K562 (cell line): ENCODE results near the gene SCNN1B. TPM values are rescaled to one million over a fixed set of nuclear protein-coding genes. Genes with fewer than 3 reads are reported as not detected.

Experiments used
- ATAC-seq: fragments of 200-7000 bp; cut with Tn5 transposase; 3 replicates; pipeline ENCODE4 v1.9.1; 2020; ENCODE audit warnings: moderate library complexity
- BruUV-seq: library from RNA; stranded (reverse); fragments of 400-500 nt; replicated peaks from 2 replicates; lab custom pipeline; 2021; lab: Mats Ljungman, UMichigan
- CTCF ChIA-PET: fragments of 300-600 bp; formaldehyde crosslinking; extraction: SDS; loops from one replicate; lab custom pipeline; 2021; ENCODE audit warnings: low intra/inter-chr PET ratio; lab: Yijun Ruan, JAX
- POLR2A ChIA-PET: fragments of 300-600, 350-650 bp; sonication (Branson Sonifier 250); formaldehyde crosslinking; extraction: SDS; loops from one replicate; lab custom pipeline; 2021; ENCODE audit warnings: antibody characterized with exemption, inconsistent platforms; lab: Yijun Ruan, JAX
- DNase-seq, 4 experiments: peaks; one replicate each; pipeline versions ENCODE4 v3.0.0 to v3.0.0-alpha.2; 2011 to 2018; ENCODE audit warnings: low spot score in 3 of 4, mixed read lengths in 3 of 4; ENCODE audit errors: extremely low read depth in 1 of 4
- FAIRE-seq: peaks from 2 replicates; lab custom pipeline; 2011; peaks lifted over from hg19 to GRCh38; lab: Jason Lieb, UNC
- H2AFZ ChIP-seq: 2 replicates; pipeline ENCODE4 v1.6.0; 2011; ENCODE audit warnings: low read depth, low read length, control low read depth, inconsistent platforms
- H3K27ac ChIP-seq: fragments of 200-600 bp; 3 replicates; pipeline ENCODE4 v1.8.0; 2011; ENCODE audit warnings: low read depth, mild to moderate bottlenecking, control low read depth, inconsistent platforms, low read length, moderate library complexity, mixed read lengths; ENCODE audit errors: extremely low read depth
- H3K27me3 ChIP-seq, 2 experiments: fragments of 300-600 bp in 1 of 2; 2 replicates in 1 of 2; 3 replicates in 1 of 2; pipeline versions ENCODE4 v1.6.0 to v1.8.0; 2011; ENCODE audit warnings: inconsistent platforms in 2 of 2, low read length in 2 of 2, mild to moderate bottlenecking in 1 of 2, mixed read lengths in 1 of 2, moderate library complexity in 1 of 2; ENCODE audit not compliant: control insufficient read depth in 2 of 2, insufficient read depth in 2 of 2
- H3K36me3 ChIP-seq: fragments of 300-600 bp; 3 replicates; pipeline ENCODE4 v1.8.0; 2011; ENCODE audit warnings: mild to moderate bottlenecking, low read length, inconsistent platforms; ENCODE audit not compliant: control insufficient read depth, insufficient read depth
- H3K4me1 ChIP-seq, 2 experiments: fragments of 200-600 bp in 1 of 2; replicated peaks in 1 of 2; 2 replicates in 1 of 2; 3 replicates in 1 of 2; pipeline versions ENCODE4 v1.5.1 to v1.8.0; 2011; ENCODE audit warnings: inconsistent platforms in 2 of 2, low read length in 2 of 2, mild to moderate bottlenecking in 1 of 2, mixed read lengths in 1 of 2, moderate library complexity in 1 of 2; ENCODE audit not compliant: control insufficient read depth in 2 of 2, insufficient read depth in 2 of 2
- H3K4me2 ChIP-seq: 2 replicates; pipeline ENCODE4 v1.6.1; 2011; ENCODE audit warnings: low read length, control low read depth, inconsistent platforms, mixed read lengths; ENCODE audit not compliant: insufficient read depth
- H3K4me3 ChIP-seq: fragments of 200-600 bp; sonication (generic), shearing (Covaris generic); 2 replicates; pipeline ENCODE4 v1.5.1; 2016; ENCODE audit warnings: control low read depth, inconsistent platforms
- H3K79me2 ChIP-seq: fragments of 200-600 bp; 3 replicates; pipeline ENCODE4 v1.8.0; 2011; ENCODE audit warnings: low read length, inconsistent platforms; ENCODE audit not compliant: control insufficient read depth, insufficient read depth
- H3K9ac ChIP-seq, 2 experiments: 2 replicates each; pipeline versions ENCODE4 v1.6.0 to v1.6.1; 2011; ENCODE audit warnings: low read depth in 2 of 2, low read length in 2 of 2, control low read depth in 1 of 2, inconsistent platforms in 1 of 2, mild to moderate bottlenecking in 1 of 2, mixed read lengths in 1 of 2; ENCODE audit not compliant: insufficient read depth in 1 of 2
- H3K9me1 ChIP-seq: one replicate; pipeline ENCODE4 v1.6.0; 2011; ENCODE audit warnings: inconsistent platforms, mild to moderate bottlenecking, low read length, moderate library complexity; ENCODE audit not compliant: control insufficient read depth, insufficient read depth
- H3K9me3 ChIP-seq: replicated peaks from 2 replicates; pipeline ENCODE4 v1.5.1; 2011; ENCODE audit warnings: low read depth, low read length, inconsistent platforms; ENCODE audit not compliant: control insufficient read depth, insufficient read depth
- H4K20me1 ChIP-seq: replicated peaks from 2 replicates; pipeline ENCODE4 v1.6.1; 2011; ENCODE audit warnings: low read length, inconsistent platforms, mixed read lengths; ENCODE audit not compliant: control insufficient read depth, insufficient read depth
- ASH1L ChIP-seq: fragments of 450-650 bp; IDR thresholded peaks from 2 replicates; pipeline ENCODE4 v1.6.1; 2018; ENCODE audit warnings: borderline replicate concordance, mild to moderate bottlenecking, low read depth; ENCODE audit not compliant: partially characterized antibody
- BACH1 ChIP-seq: fragments of 200-800 bp; sonication (Bioruptor generic); IDR thresholded peaks from 2 replicates; pipeline ENCODE4 v1.6.1; 2016; ENCODE audit warnings: missing genetic modification characterization, missing compliant biosample characterization
- CCNT2 ChIP-seq: IDR thresholded peaks from 2 replicates; pipeline ENCODE4 v1.6.1; 2011; ENCODE audit warnings: borderline replicate concordance, low read depth, mild to moderate bottlenecking, moderate library complexity, mixed read lengths, low read length; ENCODE audit not compliant: insufficient read length; ENCODE audit errors: extremely low read depth
- EP400 ChIP-seq: fragments of 450-650 bp; IDR thresholded peaks from 2 replicates; pipeline ENCODE4 v1.6.1; 2017; ENCODE audit warnings: antibody characterized with exemption, mild to moderate bottlenecking, moderate library complexity
- POU5F1 ChIP-seq: fragments of 150-350 bp; IDR thresholded peaks from 2 replicates; pipeline ENCODE4 v1.6.1; 2014; ENCODE audit warnings: borderline replicate concordance, low read length, low read depth, mild to moderate bottlenecking; ENCODE audit not compliant: partially characterized antibody
- SAP30 ChIP-seq: fragments of 200-600 bp; sonication (generic); IDR thresholded peaks from 2 replicates; pipeline ENCODE4 v1.6.1; 2012; ENCODE audit warnings: borderline replicate concordance, low read depth, mild to moderate bottlenecking, moderate library complexity, low read length, control low read depth, inconsistent platforms; ENCODE audit not compliant: insufficient read depth, poor library complexity, severe bottlenecking
- in situ Hi-C: fragments of 300-500 bp; cut with MboI; formaldehyde crosslinking; loops from 4 replicates; pipeline ENCODE4 v1.15.0; 2018; ENCODE audit warnings: inconsistent platforms, mixed read lengths
- intact Hi-C: fragments of 100-400 bp; cut with micrococcal nuclease; formaldehyde crosslinking; loops from 2 replicates; pipeline ENCODE4 v1.14.2; 2022
- polyA plus RNA-seq, 8 experiments: library from polyadenylated mRNA; depleted of rRNA in 4 of 8; stranded (reverse) in 5 of 8; unstranded in 3 of 8; fragments of >200 nt; fragmentation: Nextera tagmentation in 2 of 8; fragmentation: Illumina TruSeq in 1 of 8; extraction: Ambion mirVana in 2 of 8; extraction: Trizol in 1 of 8; gene quantifications; 2 replicates each; pipeline versions ENCODE4 v1.2.1 to v1.2.3, GENCODE V29; 2011 to 2014; ENCODE audit warnings: inconsistent platforms in 1 of 8, missing spikeins in 1 of 8
- total RNA-seq, 7 experiments: library from RNA; depleted of rRNA in 6 of 7; stranded (reverse); fragments of >200 nt in 6 of 7; fragmentation: Illumina TruSeq in 2 of 7; extraction: Trizol in 2 of 7; gene quantifications; 2 replicates each; pipeline versions ENCODE4 v1.2.1 to v1.2.3, GENCODE V29; 2011 to 2021; ENCODE audit warnings: low replicate concordance in 1 of 7
- TF ChIP-seq, protein P1 (sequence below): sonication (generic); formaldehyde crosslinking; IDR thresholded peaks from 2 replicates; pipeline ENCODE4 v1.8.0; 2023; ENCODE audit warnings: mild to moderate bottlenecking, missing genetic modification reagents
- TF ChIP-seq, protein P2 (sequence below): fragments of 250-450 bp; sonication (Bioruptor Pico); IDR thresholded peaks from 2 replicates; pipeline ENCODE4 v1.4.0; 2020
- TF ChIP-seq, protein P3 (sequence below): sonication (generic); formaldehyde crosslinking; IDR thresholded peaks from 2 replicates; pipeline ENCODE4 v1.5.0; 2020; ENCODE audit warnings: missing genetic modification reagents

Gene SCNN1B
- total and polyA plus RNA-seq, 9 of the 15 experiments (the other 6 are each of a cell fraction or from before 2014, with no cell fraction given), result not detected

DNA sequence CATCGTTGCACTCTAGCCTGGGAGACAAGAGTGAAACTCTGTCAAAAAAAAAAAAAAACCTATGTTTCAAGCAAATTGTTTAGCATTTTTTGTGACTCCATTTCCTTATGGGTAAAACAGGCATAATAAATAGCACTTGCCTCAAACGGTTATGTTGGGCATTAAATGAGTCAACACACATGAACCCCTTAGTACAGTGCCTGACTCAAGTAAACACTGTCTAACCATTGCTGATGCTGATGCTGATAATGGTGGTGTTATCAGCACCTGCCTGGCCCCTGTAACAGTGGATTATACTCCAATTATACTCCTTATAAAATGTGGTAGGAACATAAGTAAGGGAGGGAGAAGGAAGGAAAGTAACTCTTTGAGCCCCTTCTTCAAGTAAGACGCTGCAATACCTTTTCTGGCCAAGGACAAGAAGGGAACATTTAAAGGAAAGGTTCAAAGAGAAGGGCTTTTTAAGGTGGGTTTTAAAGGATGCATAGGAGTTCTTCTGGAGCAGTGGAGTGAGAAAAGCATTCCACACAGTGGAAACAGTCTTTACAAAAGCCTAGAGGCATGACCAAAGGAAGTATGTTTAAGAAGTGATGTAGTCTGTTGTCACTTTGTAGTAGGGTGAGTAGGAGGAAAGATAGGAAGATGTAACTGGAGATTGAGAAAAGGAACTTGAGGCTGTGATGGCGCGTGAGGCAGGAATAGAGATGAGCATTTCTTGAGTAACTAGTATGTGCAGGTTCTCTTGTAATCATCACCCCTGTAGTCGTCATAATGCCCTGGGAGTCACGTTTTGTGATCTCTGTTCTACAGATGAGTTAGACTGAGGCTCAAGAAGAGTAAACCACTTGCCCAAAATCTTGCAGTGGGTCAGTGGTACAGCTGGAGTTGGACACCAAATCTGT, 4.3 kb downstream of the SCNN1B start (continued):
- no peak for TF ChIP-seq CCNT2
- TF ChIP-seq, all 486 proteins: peak for 0

DNA sequence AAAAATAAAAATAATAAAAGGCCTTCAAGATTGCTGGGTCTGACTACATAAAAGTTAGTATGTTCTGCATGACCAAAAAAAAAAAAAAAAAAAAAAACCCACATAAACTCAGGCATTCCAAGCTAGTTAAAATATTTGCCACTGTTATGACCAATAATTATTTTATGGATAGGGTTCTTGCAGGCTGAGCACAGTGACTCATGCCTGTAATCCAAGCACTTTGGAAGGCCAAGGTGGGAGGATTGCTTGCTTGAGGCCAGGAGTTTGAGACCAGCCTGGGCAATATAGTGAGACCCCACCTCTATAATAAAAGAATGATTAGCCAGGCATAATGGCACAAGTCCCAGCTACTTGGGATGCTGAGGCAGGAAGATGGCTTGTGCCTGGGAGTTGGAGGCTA, 8.1 kb downstream of the SCNN1B start:
- H4K20me1 ChIP-seq, result no peaks in the 10 kb centered on the region; the same call in 1 of the 2 replicates
- in situ Hi-C loops, result no loop called here
- BruUV-seq, result no TSS peak
- no peaks in the 10 kb centered on the region for H3K4me1 ChIP-seq
- no peak overlapping the region for H3K9ac ChIP-seq
- ChIA-PET CTCF (no interaction called here), POLR2A (interaction anchor here (0.9 kb wide), 1 partner anchor 31 kb away, joined by 3 read pairs; no protein-coding TSS in a partner anchor)
- no peak for ATAC-seq
- H3K9me1 ChIP-seq, result no peaks in the 10 kb centered on the region
- no peak overlapping the region for H3K4me3 ChIP-seq
- H3K79me2 ChIP-seq, result no peaks in the 10 kb centered on the region
- FAIRE-seq, result no peak
- no peak overlapping the region for H3K4me2 ChIP-seq
- no peaks in the 10 kb centered on the region for H3K9me3 ChIP-seq
- H3K27me3 ChIP-seq, result peaks cover 2 to 20% of the 10 kb centered on the region in 2 experiments; a peak in 2 of 5 replicates
- no peak for DNase-seq
- no peaks in the 10 kb centered on the region for H3K36me3 ChIP-seq
- no peak overlapping the region for H3K27ac ChIP-seq
- no peak overlapping the region for H2AFZ ChIP-seq
- intact Hi-C loops, result no loop called here
- TF ChIP-seq EP400 (no peak), SAP30 (no peak), POU5F1 (no peak), ASH1L (no peak), BACH1 (no peak)
- TF ChIP-seq, protein P1, sequence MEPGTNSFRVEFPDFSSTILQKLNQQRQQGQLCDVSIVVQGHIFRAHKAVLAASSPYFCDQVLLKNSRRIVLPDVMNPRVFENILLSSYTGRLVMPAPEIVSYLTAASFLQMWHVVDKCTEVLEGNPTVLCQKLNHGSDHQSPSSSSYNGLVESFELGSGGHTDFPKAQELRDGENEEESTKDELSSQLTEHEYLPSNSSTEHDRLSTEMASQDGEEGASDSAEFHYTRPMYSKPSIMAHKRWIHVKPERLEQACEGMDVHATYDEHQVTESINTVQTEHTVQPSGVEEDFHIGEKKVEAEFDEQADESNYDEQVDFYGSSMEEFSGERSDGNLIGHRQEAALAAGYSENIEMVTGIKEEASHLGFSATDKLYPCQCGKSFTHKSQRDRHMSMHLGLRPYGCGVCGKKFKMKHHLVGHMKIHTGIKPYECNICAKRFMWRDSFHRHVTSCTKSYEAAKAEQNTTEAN, result no peak
- TF ChIP-seq, protein P2, sequence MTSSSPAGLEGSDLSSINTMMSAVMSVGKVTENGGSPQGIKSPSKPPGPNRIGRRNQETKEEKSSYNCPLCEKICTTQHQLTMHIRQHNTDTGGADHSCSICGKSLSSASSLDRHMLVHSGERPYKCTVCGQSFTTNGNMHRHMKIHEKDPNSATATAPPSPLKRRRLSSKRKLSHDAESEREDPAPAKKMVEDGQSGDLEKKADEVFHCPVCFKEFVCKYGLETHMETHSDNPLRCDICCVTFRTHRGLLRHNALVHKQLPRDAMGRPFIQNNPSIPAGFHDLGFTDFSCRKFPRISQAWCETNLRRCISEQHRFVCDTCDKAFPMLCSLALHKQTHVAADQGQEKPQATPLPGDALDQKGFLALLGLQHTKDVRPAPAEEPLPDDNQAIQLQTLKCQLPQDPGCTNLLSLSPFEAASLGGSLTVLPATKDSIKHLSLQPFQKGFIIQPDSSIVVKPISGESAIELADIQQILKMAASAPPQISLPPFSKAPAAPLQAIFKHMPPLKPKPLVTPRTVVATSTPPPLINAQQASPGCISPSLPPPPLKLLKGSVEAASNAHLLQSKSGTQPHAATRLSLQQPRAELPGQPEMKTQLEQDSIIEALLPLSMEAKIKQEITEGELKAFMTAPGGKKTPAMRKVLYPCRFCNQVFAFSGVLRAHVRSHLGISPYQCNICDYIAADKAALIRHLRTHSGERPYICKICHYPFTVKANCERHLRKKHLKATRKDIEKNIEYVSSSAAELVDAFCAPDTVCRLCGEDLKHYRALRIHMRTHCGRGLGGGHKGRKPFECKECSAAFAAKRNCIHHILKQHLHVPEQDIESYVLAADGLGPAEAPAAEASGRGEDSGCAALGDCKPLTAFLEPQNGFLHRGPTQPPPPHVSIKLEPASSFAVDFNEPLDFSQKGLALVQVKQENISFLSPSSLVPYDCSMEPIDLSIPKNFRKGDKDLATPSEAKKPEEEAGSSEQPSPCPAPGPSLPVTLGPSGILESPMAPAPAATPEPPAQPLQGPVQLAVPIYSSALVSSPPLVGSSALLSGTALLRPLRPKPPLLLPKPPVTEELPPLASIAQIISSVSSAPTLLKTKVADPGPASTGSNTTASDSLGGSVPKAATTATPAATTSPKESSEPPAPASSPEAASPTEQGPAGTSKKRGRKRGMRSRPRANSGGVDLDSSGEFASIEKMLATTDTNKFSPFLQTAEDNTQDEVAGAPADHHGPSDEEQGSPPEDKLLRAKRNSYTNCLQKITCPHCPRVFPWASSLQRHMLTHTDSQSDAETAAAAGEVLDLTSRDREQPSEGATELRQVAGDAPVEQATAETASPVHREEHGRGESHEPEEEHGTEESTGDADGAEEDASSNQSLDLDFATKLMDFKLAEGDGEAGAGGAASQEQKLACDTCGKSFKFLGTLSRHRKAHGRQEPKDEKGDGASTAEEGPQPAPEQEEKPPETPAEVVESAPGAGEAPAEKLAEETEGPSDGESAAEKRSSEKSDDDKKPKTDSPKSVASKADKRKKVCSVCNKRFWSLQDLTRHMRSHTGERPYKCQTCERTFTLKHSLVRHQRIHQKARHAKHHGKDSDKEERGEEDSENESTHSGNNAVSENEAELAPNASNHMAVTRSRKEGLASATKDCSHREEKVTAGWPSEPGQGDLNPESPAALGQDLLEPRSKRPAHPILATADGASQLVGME (CRISPR knock-in tag), result no peak
- TF ChIP-seq, protein P3, sequence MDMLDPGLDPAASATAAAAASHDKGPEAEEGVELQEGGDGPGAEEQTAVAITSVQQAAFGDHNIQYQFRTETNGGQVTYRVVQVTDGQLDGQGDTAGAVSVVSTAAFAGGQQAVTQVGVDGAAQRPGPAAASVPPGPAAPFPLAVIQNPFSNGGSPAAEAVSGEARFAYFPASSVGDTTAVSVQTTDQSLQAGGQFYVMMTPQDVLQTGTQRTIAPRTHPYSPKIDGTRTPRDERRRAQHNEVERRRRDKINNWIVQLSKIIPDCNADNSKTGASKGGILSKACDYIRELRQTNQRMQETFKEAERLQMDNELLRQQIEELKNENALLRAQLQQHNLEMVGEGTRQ (CRISPR knock-in tag), result no peak
